Tibial nerve (tissue), 4 donors: ENCODE measurements around the gene VAMP4. TPM values are rescaled to one million over a fixed set of nuclear protein-coding genes. Genes with fewer than 3 reads are reported as not detected.
"Not testable (repeated sequence)": the region's sequence is repeated elsewhere in the genome, so short reads cannot be mapped to it uniquely, and the experiment has no call there.

ENCODE experiments used
- DNase-seq, 2 donors: peaks; one replicate each; pipeline ENCODE4 v3.0.0-alpha.2; 2019; ENCODE audit warnings: low spot score in 2 of 2
- H3K27ac ChIP-seq, 4 donors: fragments of 200-600 bp; sonication (generic) in 3 of 4; one replicate each; pipeline ENCODE4 v1.5.1; 2017 to 2019; ENCODE audit warnings: mild to moderate bottlenecking in 1 of 4
- H3K27me3 ChIP-seq, 2 donors: fragments of 200-600 bp; sonication (generic) in 1 of 2; one replicate each; pipeline versions ENCODE4 v1.5.1 to v1.6.0; 2017 to 2019
- H3K36me3 ChIP-seq, 3 donors: fragments of 200-600 bp; sonication (generic); one replicate each; pipeline ENCODE4 v1.5.1; 2018 to 2019
- H3K4me1 ChIP-seq, 4 donors: fragments of 200-600 bp; sonication (generic) in 3 of 4; one replicate each; pipeline ENCODE4 v1.5.1; 2017 to 2019
- H3K4me3 ChIP-seq, 4 donors: fragments of 200-600 bp; sonication (generic) in 3 of 4; one replicate each; pipeline ENCODE4 v1.5.1; 2017 to 2019; ENCODE audit warnings: mild to moderate bottlenecking in 1 of 4, moderate library complexity in 1 of 4
- H3K9me3 ChIP-seq, 4 donors: fragments of 200-600 bp; sonication (generic) in 3 of 4; one replicate each; pipeline ENCODE4 v1.5.1; 2017 to 2019
- EP300 ChIP-seq, 2 donors: sonication (generic); formaldehyde crosslinking; IDR thresholded peaks; one replicate each; pipeline ENCODE4 v1.6.1; 2017; ENCODE audit warnings: antibody characterized with exemption in 2 of 2, mild to moderate bottlenecking in 1 of 2
- POLR2A ChIP-seq, 2 donors: fragments of 450-650 bp; IDR thresholded peaks; one replicate each; pipeline ENCODE4 v1.6.1; 2017; ENCODE audit warnings: antibody characterized with exemption in 2 of 2, mild to moderate bottlenecking in 2 of 2, moderate library complexity in 2 of 2
- WGBS, 2 donors: methylation state at CpG; one replicate each; pipeline ENCODE4 v1.1.5; 2018; 5-methylcytosine and 5-hydroxymethylcytosine counted together
- total RNA-seq, 4 donors: library from RNA; depleted of rRNA; stranded (reverse); fragments of >200 nt; gene quantifications; one replicate each; pipeline ENCODE4 v1.1.0, GENCODE V29; 2016
- TF ChIP-seq, protein P1 (sequence below), 5 experiments: fragments of 200-600 bp in 3 of 5; fragments of 450-650 bp in 2 of 5; sonication (generic) in 3 of 5; IDR thresholded peaks; one replicate each; pipeline ENCODE4 v1.5.1; 2016 to 2019; ENCODE audit warnings: antibody characterized with exemption in 5 of 5, mild to moderate bottlenecking in 3 of 5, moderate library complexity in 2 of 5

The VAMP4 gene
- total RNA-seq, 4 donors from 2014 or later, result 13.8 to 25.6 (median 16.7) TPM

DNA sequence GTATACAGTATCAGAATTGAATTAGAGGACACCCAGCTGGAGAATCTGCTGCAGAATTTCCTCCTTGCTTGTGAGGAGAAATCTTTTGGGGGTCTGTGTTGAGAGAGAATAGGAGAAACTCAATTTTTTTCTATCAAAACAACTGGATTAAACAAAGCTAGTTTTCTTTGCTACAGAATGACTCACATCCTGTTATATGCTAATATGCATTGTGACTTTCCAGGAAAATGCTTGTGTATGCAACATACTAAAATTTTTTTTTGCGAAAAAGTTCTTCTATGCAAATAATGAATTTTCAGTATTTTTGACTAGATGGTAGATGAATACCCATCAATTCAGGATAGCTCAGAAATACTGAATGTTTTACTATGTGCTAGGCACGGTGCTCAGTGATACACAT is 2.2 kb downstream of the VAMP4 start:
- Histone ChIP-seq H3K36me3 (peaks cover 0 to 29% (median 0%) of the 10 kb centered on the region in 3 donors), H3K27ac (peak overlapping the region in 2 of 4 donors; percentile 20 to 31), H3K4me3 (no peak overlapping the region), H3K4me1 (peaks cover 0 to 60% (median 17%) of the 10 kb centered on the region in 4 donors), H3K9me3 (no peaks in the 10 kb centered on the region), H3K27me3 (no peaks in the 10 kb centered on the region)
- WGBS, 2 donors, result 62 to 66% methylated on average over 2 of the region's 2 CpGs
- no peak for DNase-seq
- TF ChIP-seq EP300 (IDR thresholded peaks at IDR 0.05) (no peak), POLR2A (IDR thresholded peaks at IDR 0.05) (no peak)
- TF ChIP-seq, protein P1, sequence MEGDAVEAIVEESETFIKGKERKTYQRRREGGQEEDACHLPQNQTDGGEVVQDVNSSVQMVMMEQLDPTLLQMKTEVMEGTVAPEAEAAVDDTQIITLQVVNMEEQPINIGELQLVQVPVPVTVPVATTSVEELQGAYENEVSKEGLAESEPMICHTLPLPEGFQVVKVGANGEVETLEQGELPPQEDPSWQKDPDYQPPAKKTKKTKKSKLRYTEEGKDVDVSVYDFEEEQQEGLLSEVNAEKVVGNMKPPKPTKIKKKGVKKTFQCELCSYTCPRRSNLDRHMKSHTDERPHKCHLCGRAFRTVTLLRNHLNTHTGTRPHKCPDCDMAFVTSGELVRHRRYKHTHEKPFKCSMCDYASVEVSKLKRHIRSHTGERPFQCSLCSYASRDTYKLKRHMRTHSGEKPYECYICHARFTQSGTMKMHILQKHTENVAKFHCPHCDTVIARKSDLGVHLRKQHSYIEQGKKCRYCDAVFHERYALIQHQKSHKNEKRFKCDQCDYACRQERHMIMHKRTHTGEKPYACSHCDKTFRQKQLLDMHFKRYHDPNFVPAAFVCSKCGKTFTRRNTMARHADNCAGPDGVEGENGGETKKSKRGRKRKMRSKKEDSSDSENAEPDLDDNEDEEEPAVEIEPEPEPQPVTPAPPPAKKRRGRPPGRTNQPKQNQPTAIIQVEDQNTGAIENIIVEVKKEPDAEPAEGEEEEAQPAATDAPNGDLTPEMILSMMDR (IDR thresholded peaks at IDR 0.05), result no peak

DNA sequence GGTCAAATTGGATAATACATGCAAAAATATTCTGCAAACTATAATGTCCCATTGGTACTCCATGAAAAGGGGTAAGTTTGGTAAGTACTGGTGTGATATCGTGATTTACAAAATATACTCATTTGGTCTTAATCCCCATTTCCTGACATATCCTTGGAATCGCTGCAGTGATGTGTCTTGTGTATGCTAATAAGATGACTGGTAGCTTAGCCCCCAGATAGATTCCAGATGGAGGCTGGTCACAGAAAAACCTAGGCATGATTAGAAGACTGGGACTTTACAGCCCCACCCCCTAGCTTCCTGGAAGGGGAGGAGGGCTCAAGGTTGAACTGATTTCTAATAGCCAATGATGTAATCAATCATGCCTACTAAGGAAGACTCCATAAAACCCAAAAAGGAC is 3.0 kb downstream of the VAMP4 start:
- peak overlapping the region in 1 of 4 donors; percentile 20 for H3K27ac ChIP-seq
- H3K4me3 ChIP-seq, result no peak overlapping the region
- TF ChIP-seq EP300 (IDR thresholded peaks at IDR 0.05) (no peak), POLR2A (IDR thresholded peaks at IDR 0.05) (no peak)
- TF ChIP-seq, protein P1 (IDR thresholded peaks at IDR 0.05), result no peak
- no peak for DNase-seq
- 74 to 87% methylated on average over 2 of the region's 2 CpGs for WGBS, 2 donors
- peaks cover 0 to 30% (median 0%) of the 10 kb centered on the region in 3 donors for H3K36me3 ChIP-seq
- peaks cover 0 to 56% (median 16%) of the 10 kb centered on the region in 4 donors for H3K4me1 ChIP-seq
- H3K9me3 ChIP-seq, result no peaks in the 10 kb centered on the region
- H3K27me3 ChIP-seq, result no peaks in the 10 kb centered on the region

DNA sequence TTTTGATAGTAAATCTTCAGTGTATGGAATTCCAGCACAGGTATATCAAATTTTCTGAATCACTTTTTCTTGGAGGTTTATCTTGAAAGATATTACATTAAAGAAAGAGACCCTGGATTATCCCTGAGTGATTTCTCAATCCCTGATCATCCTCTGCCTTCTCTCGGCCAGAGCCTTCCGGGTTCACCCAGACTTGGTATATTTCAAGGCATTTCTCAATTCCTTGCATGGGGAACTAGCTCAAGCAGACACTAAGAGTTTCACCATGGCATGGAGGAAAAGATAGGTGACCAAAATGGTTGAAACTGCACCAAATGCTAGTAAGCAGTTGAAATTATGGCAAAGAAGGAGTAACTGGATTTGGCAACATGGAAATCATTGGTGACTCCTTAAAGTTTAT is 5.7 kb downstream of the VAMP4 start:
- no peak overlapping the region for H3K4me3 ChIP-seq
- DNase-seq, result no peak
- H3K27ac ChIP-seq, result no peak overlapping the region
- 96 to 100% methylated on average over 2 of the region's 2 CpGs for WGBS, 2 donors
- TF ChIP-seq, protein P1 (IDR thresholded peaks at IDR 0.05), result no peak
- TF ChIP-seq POLR2A (IDR thresholded peaks at IDR 0.05), result no peak
- TF ChIP-seq EP300 (IDR thresholded peaks at IDR 0.05), result no peak
- peaks cover 0 to 46% (median 10%) of the 10 kb centered on the region in 4 donors for H3K4me1 ChIP-seq
- no peaks in the 10 kb centered on the region for H3K27me3 ChIP-seq
- H3K9me3 ChIP-seq, result no peaks in the 10 kb centered on the region
- H3K36me3 ChIP-seq, result peaks cover 0 to 38% (median 0%) of the 10 kb centered on the region in 3 donors

DNA sequence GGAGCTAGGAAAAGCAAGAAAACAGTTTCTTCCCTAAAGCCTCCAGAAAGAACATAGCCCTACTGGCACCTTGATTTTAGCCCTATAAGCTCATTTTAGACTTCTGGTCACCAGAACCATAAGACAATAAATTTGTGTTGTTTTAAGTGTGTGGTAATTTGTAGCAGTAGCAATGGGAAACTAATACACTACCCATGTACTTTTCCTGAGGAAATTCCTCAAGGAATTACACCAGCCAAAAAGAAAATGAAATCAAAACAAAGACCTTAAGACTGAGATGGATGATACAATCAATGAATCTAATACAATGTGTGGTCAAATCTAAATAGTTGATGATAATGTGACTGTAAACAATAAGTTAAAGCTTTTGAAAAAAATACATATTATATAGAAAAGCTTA is 11.8 kb downstream of the VAMP4 start:
- TF ChIP-seq, protein P1 (IDR thresholded peaks at IDR 0.05), result no peak
- TF ChIP-seq EP300 (IDR thresholded peaks at IDR 0.05) (no peak), POLR2A (IDR thresholded peaks at IDR 0.05) (no peak)
- H3K27ac ChIP-seq, result peak overlapping the region in 1 of 4 donors; percentile 29
- no peaks in the 10 kb centered on the region for H3K9me3 ChIP-seq
- peaks cover 0 to 18% (median 6%) of the 10 kb centered on the region in 4 donors for H3K4me1 ChIP-seq
- no peak overlapping the region for H3K4me3 ChIP-seq
- H3K27me3 ChIP-seq, result no peaks in the 10 kb centered on the region
- DNase-seq, result no peak
- H3K36me3 ChIP-seq, result peaks cover 0 to 33% (median 4%) of the 10 kb centered on the region in 3 donors

DNA sequence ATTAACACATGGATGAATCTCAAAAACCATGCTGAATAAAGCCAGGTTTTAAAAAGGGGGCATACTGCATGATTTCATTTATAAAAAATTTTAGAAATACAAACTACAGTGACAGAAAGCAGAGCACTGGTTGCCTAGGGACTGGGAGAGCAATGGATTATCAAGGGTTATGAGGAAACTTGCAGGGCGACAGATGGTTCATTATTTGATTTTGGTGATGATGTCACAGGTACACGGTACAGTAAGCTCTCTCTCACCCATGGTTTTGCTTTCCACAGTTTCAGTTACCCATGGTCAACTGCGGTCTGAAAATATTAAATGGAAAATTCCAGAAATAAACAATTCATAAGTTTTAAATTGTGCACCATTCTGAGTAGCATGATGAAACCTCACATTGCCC is 14.1 kb downstream of the VAMP4 start:
- DNase-seq, result no peak
- Histone ChIP-seq H3K4me1 (peaks cover 0 to 18% (median 6%) of the 10 kb centered on the region in 4 donors), H3K4me3 (no peak overlapping the region), H3K36me3 (peaks cover 0 to 32% (median 4%) of the 10 kb centered on the region in 3 donors), H3K27ac (no peak overlapping the region), H3K9me3 (peaks cover 0 to 11% (median 4%) of the 10 kb centered on the region in 4 donors), H3K27me3 (no peaks in the 10 kb centered on the region)
- TF ChIP-seq, protein P1 (IDR thresholded peaks at IDR 0.05), result no peak
- no peak for TF ChIP-seq POLR2A (IDR thresholded peaks at IDR 0.05)
- TF ChIP-seq EP300 (IDR thresholded peaks at IDR 0.05), result no peak
- WGBS, 2 donors, result 87 to 91% methylated on average over 3 of the region's 3 CpGs

DNA sequence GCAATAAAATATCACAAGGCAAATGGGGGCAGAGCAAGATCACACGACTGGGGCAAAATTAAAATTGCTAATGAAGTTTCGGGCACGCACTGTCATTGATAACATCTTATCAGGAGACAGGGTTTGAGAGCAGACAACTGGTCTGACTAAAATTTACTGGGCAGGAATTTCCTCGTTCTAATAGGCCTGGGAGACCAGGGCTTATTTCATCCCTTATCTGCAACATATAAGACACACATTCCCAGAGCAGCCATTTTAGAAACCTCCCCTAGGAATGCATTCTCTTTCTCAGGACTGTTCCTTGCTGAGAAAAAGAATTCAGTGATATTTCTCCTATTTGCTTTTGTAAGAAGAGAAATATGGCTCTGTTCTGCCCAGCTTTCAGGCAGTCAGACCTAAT is 18.7 kb downstream of the VAMP4 start:
- H3K27ac ChIP-seq, H3K4me1 ChIP-seq, DNase-seq, H3K27me3 ChIP-seq, H3K4me3 ChIP-seq: not testable (repeated sequence)
- 92 to 95% methylated on average over 4 of the region's 4 CpGs for WGBS, 2 donors
- H3K36me3 ChIP-seq, result peaks cover 0 to 37% (median 4%) of the 10 kb centered on the region in 3 donors
- H3K9me3 ChIP-seq, result peaks cover 0 to 19% (median 4%) of the 10 kb centered on the region in 4 donors
